ENCODE measurements around the gene FGF5. TPM values are rescaled to one million over a fixed set of nuclear protein-coding genes. Genes with fewer than 3 reads are reported as not detected.

Gene FGF5
- total RNA-seq, 1 experiment from 2014 or later = not detected

GRCh38 chr4:80307774-80308465, 41.5 kb downstream of the FGF5 start:
- Histone ChIP-seq H3K23ac (ENCODE audit: insufficient read length, low read depth, low read length) (no peak overlapping the region), H2AK5ac (ENCODE audit: insufficient read length, low read length) (no peak overlapping the region), H2BK120ac (ENCODE audit: low read depth, low read length, poor library complexity, severe bottlenecking) (no peak overlapping the region), H4K20me1 (ENCODE audit: control insufficient read depth, insufficient read depth, insufficient read length) (no peaks in the 10 kb centered on the region), H4K5ac (ENCODE audit: insufficient read length, low read depth, low read length) (no peak overlapping the region), H3K9ac (ENCODE audit: extremely low read depth, insufficient read length, low read length) (no peak overlapping the region), H3K79me1 (ENCODE audit: insufficient read depth, low read depth, low read length, poor library complexity, severe bottlenecking) (no peaks in the 10 kb centered on the region), H2BK12ac (ENCODE audit: insufficient read length, low read depth, low read length) (no peak overlapping the region), H3K23me2 (ENCODE audit: insufficient read length, low read depth, low read length, poor library complexity, severe bottlenecking) (no peaks in the 10 kb centered on the region), H2BK5ac (ENCODE audit: insufficient read length, low read length) (no peak overlapping the region), H3T11ph (ENCODE audit: low read length) (no peak overlapping the region), H4K91ac (ENCODE audit: insufficient read length, low read depth, low read length) (no peak overlapping the region), H3K18ac (ENCODE audit: insufficient read length, low read depth, low read length) (no peak overlapping the region), H3K79me2 (ENCODE audit: insufficient read depth, low read length) (no peaks in the 10 kb centered on the region), H3K14ac (ENCODE audit: insufficient read depth, low read length) (no peak overlapping the region), H3K4ac (ENCODE audit: low read depth, low read length) (no peak overlapping the region), H3K9me3 (ENCODE audit: control insufficient read depth, low read depth, low read length) (no peaks in the 10 kb centered on the region), H2AFZ (ENCODE audit: low read length) (no peak overlapping the region), H3K56ac (ENCODE audit: insufficient read length, low read depth, low read length) (no peak overlapping the region), H2BK20ac (ENCODE audit: low read depth, low read length, poor library complexity, severe bottlenecking) (no peak overlapping the region), H3K27ac (ENCODE audit: insufficient read length, low read depth, low read length) (no peak overlapping the region), H3K27me3 (ENCODE audit: insufficient read depth, low read length) (no peaks in the 10 kb centered on the region), H2BK15ac (ENCODE audit: low read depth, low read length) (no peak overlapping the region), H4K8ac (replicated peaks; ENCODE audit: insufficient read length, low read depth, low read length) (no peak overlapping the region), H3K4me2 (ENCODE audit: insufficient read depth, insufficient read length, low read length) (no peak overlapping the region), H3K4me1 (ENCODE audit: insufficient read depth, low read length) (peaks cover 2% of the 10 kb centered on the region; the same call in 1 of the 2 replicates)
- Mint-ChIP-seq H3K9me3 (peaks cover 0 to 2% of the 10 kb centered on the region in 2 experiments; a peak in 1 of 5 replicates), H3K4me3 (no peak overlapping the region), H3K27me3 (ENCODE audit: low read depth) (no peaks in the 10 kb centered on the region; the same call in none of the 2 replicates), H3K27ac (no peak overlapping the region), H3K4me1 (peaks cover 29 to 31% of the 10 kb centered on the region in 2 experiments), H3K36me3 (ENCODE audit: insufficient read depth in 1 of 3, low read depth in 3 of 3) (peaks cover 0 to 6% (median 0%) of the 10 kb centered on the region in 3 experiments; a peak in 1 of 7 replicates)
- TF ChIP-seq, protein P1, sequence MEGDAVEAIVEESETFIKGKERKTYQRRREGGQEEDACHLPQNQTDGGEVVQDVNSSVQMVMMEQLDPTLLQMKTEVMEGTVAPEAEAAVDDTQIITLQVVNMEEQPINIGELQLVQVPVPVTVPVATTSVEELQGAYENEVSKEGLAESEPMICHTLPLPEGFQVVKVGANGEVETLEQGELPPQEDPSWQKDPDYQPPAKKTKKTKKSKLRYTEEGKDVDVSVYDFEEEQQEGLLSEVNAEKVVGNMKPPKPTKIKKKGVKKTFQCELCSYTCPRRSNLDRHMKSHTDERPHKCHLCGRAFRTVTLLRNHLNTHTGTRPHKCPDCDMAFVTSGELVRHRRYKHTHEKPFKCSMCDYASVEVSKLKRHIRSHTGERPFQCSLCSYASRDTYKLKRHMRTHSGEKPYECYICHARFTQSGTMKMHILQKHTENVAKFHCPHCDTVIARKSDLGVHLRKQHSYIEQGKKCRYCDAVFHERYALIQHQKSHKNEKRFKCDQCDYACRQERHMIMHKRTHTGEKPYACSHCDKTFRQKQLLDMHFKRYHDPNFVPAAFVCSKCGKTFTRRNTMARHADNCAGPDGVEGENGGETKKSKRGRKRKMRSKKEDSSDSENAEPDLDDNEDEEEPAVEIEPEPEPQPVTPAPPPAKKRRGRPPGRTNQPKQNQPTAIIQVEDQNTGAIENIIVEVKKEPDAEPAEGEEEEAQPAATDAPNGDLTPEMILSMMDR (conservative IDR thresholded peaks at IDR 0.05) = no peak
- DNase-seq = no peak
- WGBS (ENCODE audit: extremely low coverage, insufficient read length, low lambda C conversion rate) = no CpG with 5 or more reads among the region's 10 CpGs
